ENCODE measurements around the gene BBS9. TPM values are rescaled to one million over a fixed set of nuclear protein-coding genes. Genes with fewer than 3 reads are reported as not detected.

BBS9 gene
- total RNA-seq, 2 donors from 2014 or later: 10.8 to 13.5 TPM

GRCh38 chr7:33373195-33373594 lies 243.8 kb downstream of the BBS9 start:
- Mint-ChIP-seq H3K36me3 (ENCODE audit: insufficient read depth in 2 of 2) (peaks cover 0 to 2% of the 10 kb centered on the region in 2 donors), H3K4me3 (no peak overlapping the region), H3K27ac (no peak overlapping the region), H3K4me1 (ENCODE audit: low read depth) (no peaks in the 10 kb centered on the region), H3K27me3 (ENCODE audit: low read depth) (no peaks in the 10 kb centered on the region), H3K9me3 (no peaks in the 10 kb centered on the region)
- ATAC-seq (replicated peaks in 1 of 2) (no peak), DNase-seq (no peak)

GRCh38 chr7:33379891-33380525 lies 250.6 kb downstream of the BBS9 start:
- Mint-ChIP-seq H3K9me3 (no peaks in the 10 kb centered on the region), H3K36me3 (ENCODE audit: insufficient read depth in 2 of 2) (no peaks in the 10 kb centered on the region), H3K27me3 (ENCODE audit: low read depth) (no peaks in the 10 kb centered on the region), H3K4me3 (no peak overlapping the region), H3K27ac (no peak overlapping the region), H3K4me1 (ENCODE audit: low read depth) (no peaks in the 10 kb centered on the region)
- no peak for ATAC-seq (replicated peaks in 1 of 2)
- no peak for DNase-seq

- Mint-ChIP-seq H3K27me3 (ENCODE audit: low read depth) (no peaks in the 10 kb centered on the region), H3K9me3 (no peaks in the 10 kb centered on the region), H3K27ac (no peak overlapping the region), H3K36me3 (ENCODE audit: insufficient read depth in 2 of 2) (peaks cover 0 to 2% of the 10 kb centered on the region in 2 donors), H3K4me1 (ENCODE audit: low read depth) (no peaks in the 10 kb centered on the region), H3K4me3 (no peak overlapping the region)
- DNase-seq (no peak), ATAC-seq (replicated peaks in 1 of 2) (no peak)
Measured at GRCh38 chr7:33388332-33388731, 259.0 kb downstream of the BBS9 start.

GRCh38 chr7:33392148-33392547 lies 262.8 kb downstream of the BBS9 start:
- peaks cover 7% of the 10 kb centered on the region in 2 donors for H3K36me3 Mint-ChIP-seq (ENCODE audit: insufficient read depth in 2 of 2)
- no peaks in the 10 kb centered on the region for H3K9me3 Mint-ChIP-seq
- H3K4me1 Mint-ChIP-seq (ENCODE audit: low read depth): no peaks in the 10 kb centered on the region
- no peaks in the 10 kb centered on the region for H3K27me3 Mint-ChIP-seq (ENCODE audit: low read depth)
- H3K4me3 Mint-ChIP-seq: no peak overlapping the region
- no peak overlapping the region for H3K27ac Mint-ChIP-seq
- no peak for ATAC-seq (replicated peaks in 1 of 2)
- no peak for DNase-seq

GRCh38 chr7:33393770-33394169 lies 264.4 kb downstream of the BBS9 start:
- ATAC-seq (replicated peaks in 1 of 2): no peak
- Mint-ChIP-seq H3K36me3 (ENCODE audit: insufficient read depth in 2 of 2) (peaks cover 7 to 9% of the 10 kb centered on the region in 2 donors), H3K27ac (no peak overlapping the region), H3K27me3 (ENCODE audit: low read depth) (no peaks in the 10 kb centered on the region), H3K4me1 (ENCODE audit: low read depth) (no peaks in the 10 kb centered on the region), H3K9me3 (no peaks in the 10 kb centered on the region), H3K4me3 (no peak overlapping the region)
- DNase-seq: no peak

GRCh38 chr7:33395340-33395739 lies 266.0 kb downstream of the BBS9 start:
- DNase-seq (no peak), ATAC-seq (replicated peaks in 1 of 2) (no peak)
- Mint-ChIP-seq H3K4me3 (no peak overlapping the region), H3K4me1 (ENCODE audit: low read depth) (no peaks in the 10 kb centered on the region), H3K9me3 (no peaks in the 10 kb centered on the region), H3K36me3 (ENCODE audit: insufficient read depth in 2 of 2) (peaks cover 5 to 9% of the 10 kb centered on the region in 2 donors), H3K27me3 (ENCODE audit: low read depth) (no peaks in the 10 kb centered on the region), H3K27ac (no peak overlapping the region)

- Mint-ChIP-seq H3K36me3 (ENCODE audit: insufficient read depth in 2 of 2) (peaks cover 5 to 9% of the 10 kb centered on the region in 2 donors), H3K9me3 (no peaks in the 10 kb centered on the region), H3K27ac (no peak overlapping the region), H3K27me3 (ENCODE audit: low read depth) (no peaks in the 10 kb centered on the region), H3K4me1 (ENCODE audit: low read depth) (no peaks in the 10 kb centered on the region), H3K4me3 (no peak overlapping the region)
- DNase-seq: no peak
- ATAC-seq (replicated peaks in 1 of 2): no peak
Measured at GRCh38 chr7:33399528-33400213, 270.3 kb downstream of the BBS9 start.

GRCh38 chr7:33400214-33400538 lies 270.8 kb downstream of the BBS9 start:
- peaks cover 5 to 9% of the 10 kb centered on the region in 2 donors for H3K36me3 Mint-ChIP-seq (ENCODE audit: insufficient read depth in 2 of 2)
- no peaks in the 10 kb centered on the region for H3K9me3 Mint-ChIP-seq
- no peak overlapping the region for H3K27ac Mint-ChIP-seq
- H3K4me1 Mint-ChIP-seq (ENCODE audit: low read depth): no peaks in the 10 kb centered on the region
- no peaks in the 10 kb centered on the region for H3K27me3 Mint-ChIP-seq (ENCODE audit: low read depth)
- H3K4me3 Mint-ChIP-seq: no peak overlapping the region
- ATAC-seq (replicated peaks in 1 of 2) (no peak), DNase-seq (no peak)

GRCh38 chr7:33410266-33410665 lies 280.9 kb downstream of the BBS9 start:
- H3K27ac Mint-ChIP-seq: no peak overlapping the region
- no peak for ATAC-seq (replicated peaks in 1 of 2)
- H3K4me1 Mint-ChIP-seq (ENCODE audit: low read depth): no peaks in the 10 kb centered on the region

GRCh38 chr7:33411020-33411419 lies 281.7 kb downstream of the BBS9 start:
- Mint-ChIP-seq H3K4me3 (no peak overlapping the region), H3K27me3 (ENCODE audit: low read depth) (no peaks in the 10 kb centered on the region), H3K36me3 (ENCODE audit: insufficient read depth in 2 of 2) (peaks cover 2 to 15% of the 10 kb centered on the region in 2 donors), H3K9me3 (peaks cover 1 to 21% of the 10 kb centered on the region in 2 donors), H3K27ac (no peak overlapping the region), H3K4me1 (ENCODE audit: low read depth) (no peaks in the 10 kb centered on the region)
- no peak for DNase-seq
- ATAC-seq (replicated peaks in 1 of 2): no peak

More at GRCh38 chr7:33410266-33410665, 280.9 kb downstream of the BBS9 start:
- H3K9me3 Mint-ChIP-seq: peaks cover 1 to 21% of the 10 kb centered on the region in 2 donors
- no peaks in the 10 kb centered on the region for H3K27me3 Mint-ChIP-seq (ENCODE audit: low read depth)
- H3K36me3 Mint-ChIP-seq (ENCODE audit: insufficient read depth in 2 of 2): peaks cover 2 to 15% of the 10 kb centered on the region in 2 donors
- DNase-seq: no peak
- H3K4me3 Mint-ChIP-seq: no peak overlapping the region

GRCh38 chr7:33412331-33412730 lies 283.0 kb downstream of the BBS9 start:
- H3K4me3 Mint-ChIP-seq: no peak overlapping the region
- H3K36me3 Mint-ChIP-seq (ENCODE audit: insufficient read depth in 2 of 2): peaks cover 0 to 13% of the 10 kb centered on the region in 2 donors
- H3K9me3 Mint-ChIP-seq: peaks cover 0 to 16% of the 10 kb centered on the region in 2 donors
- DNase-seq: no peak
- no peak overlapping the region for H3K27ac Mint-ChIP-seq
- no peak for ATAC-seq (replicated peaks in 1 of 2)
- no peaks in the 10 kb centered on the region for H3K27me3 Mint-ChIP-seq (ENCODE audit: low read depth)
- H3K4me1 Mint-ChIP-seq (ENCODE audit: low read depth): no peaks in the 10 kb centered on the region

GRCh38 chr7:33418251-33418701 lies 288.9 kb downstream of the BBS9 start:
- Mint-ChIP-seq H3K4me1 (ENCODE audit: low read depth) (no peaks in the 10 kb centered on the region), H3K9me3 (no peaks in the 10 kb centered on the region), H3K27ac (no peak overlapping the region), H3K27me3 (ENCODE audit: low read depth) (no peaks in the 10 kb centered on the region), H3K4me3 (no peak overlapping the region), H3K36me3 (ENCODE audit: insufficient read depth in 2 of 2) (no peaks in the 10 kb centered on the region)
- DNase-seq (no peak), ATAC-seq (replicated peaks in 1 of 2) (no peak)

GRCh38 chr7:33420311-33420940 lies 291.1 kb downstream of the BBS9 start:
- Mint-ChIP-seq H3K36me3 (ENCODE audit: insufficient read depth in 2 of 2) (no peaks in the 10 kb centered on the region), H3K9me3 (no peaks in the 10 kb centered on the region), H3K4me1 (ENCODE audit: low read depth) (no peaks in the 10 kb centered on the region), H3K27ac (no peak overlapping the region), H3K4me3 (no peak overlapping the region), H3K27me3 (ENCODE audit: low read depth) (no peaks in the 10 kb centered on the region)
- ATAC-seq (replicated peaks in 1 of 2): no peak
- DNase-seq: no peak

Data from activated T-cell treated with anti-CD3 and anti-CD28 coated beads, Interleukin-2, amount 50 U/mL, for 72 hours (primary cell).